HepG2 (cell line): ENCODE results near the gene RNF213. TPM values are rescaled to one million over a fixed set of nuclear protein-coding genes. Genes with fewer than 3 reads are reported as not detected.

Source experiments
- ATAC-seq: fragments of 200-7000 bp; cut with Tn5 transposase; 3 replicates; pipeline ENCODE4 v1.9.1; 2020; ENCODE audit warnings: mild to moderate bottlenecking, moderate library complexity
- Bru-seq: library from RNA; stranded (reverse); fragments of 400-500 nt; gene quantifications from one replicate; lab custom pipeline; 2021; lab: Mats Ljungman, UMichigan
- BruChase-seq, 2 experiments: library from RNA; stranded (reverse); fragments of 400-500 nt; gene quantifications; one replicate each; lab custom pipeline; 2021; lab: Mats Ljungman, UMichigan
- BruUV-seq: library from RNA; stranded (reverse); fragments of 400-500 nt; replicated peaks from 2 replicates; lab custom pipeline; 2021; lab: Mats Ljungman, UMichigan
- CTCF ChIA-PET: fragments of 300-600 bp; formaldehyde crosslinking; extraction: SDS; loops from one replicate; lab custom pipeline; 2021; ENCODE audit warnings: low total read pairs, inconsistent platforms, low intra/inter-chr PET ratio; lab: Yijun Ruan, JAX
- POLR2A ChIA-PET: fragments of 350-600 bp; sonication (Branson Sonifier 250); formaldehyde crosslinking; loops from one replicate; lab custom pipeline; 2020; ENCODE audit warnings: antibody characterized with exemption, inconsistent platforms; lab: Yijun Ruan, JAX
- DNase-seq: peaks from one replicate; pipeline ENCODE4 v3.0.0-alpha.2; 2015; ENCODE audit warnings: low spot score
- FAIRE-seq: peaks from 3 replicates; lab custom pipeline; 2011; peaks lifted over from hg19 to GRCh38; lab: Jason Lieb, UNC
- H2AFZ ChIP-seq: one replicate; pipeline ENCODE4 v1.6.1; 2011; ENCODE audit warnings: low read length, inconsistent platforms
- H3K27ac ChIP-seq: fragments of 300-600 bp; 3 replicates; pipeline ENCODE4 v1.8.0; 2011; ENCODE audit warnings: mixed run types, mild to moderate bottlenecking, mixed read lengths, low read length, inconsistent platforms; ENCODE audit not compliant: insufficient read depth; ENCODE audit errors: extremely low read length
- H3K27me3 ChIP-seq, 2 experiments: fragments of 200-600 bp in 1 of 2; 2 replicates in 1 of 2; 3 replicates in 1 of 2; pipeline versions ENCODE4 v1.6.0 to v1.8.0; 2011; ENCODE audit warnings: low read length in 2 of 2, mild to moderate bottlenecking in 2 of 2, moderate library complexity in 2 of 2, inconsistent platforms in 1 of 2; ENCODE audit not compliant: insufficient read depth in 2 of 2, control insufficient read depth in 1 of 2
- H3K36me3 ChIP-seq, 2 experiments: fragments of 200-600 bp in 1 of 2; replicated peaks in 1 of 2; 2 replicates in 1 of 2; 3 replicates in 1 of 2; pipeline versions ENCODE4 v1.5.1 to v1.8.0; 2011; ENCODE audit warnings: low read length in 2 of 2, inconsistent platforms in 1 of 2; ENCODE audit not compliant: insufficient read depth in 2 of 2, control insufficient read depth in 1 of 2
- H3K4me1 ChIP-seq: 2 replicates; pipeline ENCODE4 v1.5.1; 2012; ENCODE audit warnings: low read length, inconsistent platforms; ENCODE audit not compliant: insufficient read depth
- H3K4me2 ChIP-seq: 2 replicates; pipeline ENCODE4 v1.6.0; 2011; ENCODE audit warnings: low read depth, low read length, inconsistent platforms
- H3K4me3 ChIP-seq, 3 experiments: fragments of 200-600 bp in 1 of 3; sonication (generic), shearing (Covaris generic) in 1 of 3; replicated peaks in 1 of 3; 2 replicates each; pipeline ENCODE4 v1.5.1; 2011 to 2016; ENCODE audit warnings: low read length in 3 of 3, inconsistent platforms in 2 of 3, low read depth in 2 of 3, mild to moderate bottlenecking in 2 of 3, control low read depth in 1 of 3, mixed read lengths in 1 of 3; ENCODE audit not compliant: insufficient read depth in 1 of 3
- H3K79me2 ChIP-seq: one replicate; pipeline ENCODE4 v1.6.1; 2011; ENCODE audit warnings: low read length, inconsistent platforms; ENCODE audit not compliant: insufficient read depth
- H3K9ac ChIP-seq: 2 replicates; pipeline ENCODE4 v1.6.0; 2011; ENCODE audit warnings: mild to moderate bottlenecking, low read depth, low read length, inconsistent platforms; ENCODE audit not compliant: insufficient read depth
- H3K9me3 ChIP-seq: 2 replicates; pipeline ENCODE4 v1.5.1; 2012; ENCODE audit warnings: mild to moderate bottlenecking, low read length
- H4K20me1 ChIP-seq: 2 replicates; pipeline ENCODE4 v1.6.0; 2011; ENCODE audit warnings: inconsistent platforms, mild to moderate bottlenecking, low read length, moderate library complexity; ENCODE audit not compliant: insufficient read depth
- ELF3 ChIP-seq: IDR thresholded peaks from 2 replicates; pipeline ENCODE4 v1.6.1; 2016; ENCODE audit warnings: missing genetic modification reagents, missing compliant biosample characterization
- RNF2 ChIP-seq: fragments of 450-650 bp; conservative IDR thresholded peaks from 2 replicates; pipeline ENCODE4 v1.6.1; 2016; ENCODE audit warnings: low read depth
- TEAD2 ChIP-seq: sonication (generic); formaldehyde crosslinking; IDR thresholded peaks from 2 replicates; pipeline ENCODE4 v1.9.0; 2021; ENCODE audit warnings: missing genetic modification reagents
- YEATS4 ChIP-seq: sonication (generic); formaldehyde crosslinking; IDR thresholded peaks from 2 replicates; pipeline ENCODE4 v1.4.0; 2020; ENCODE audit warnings: missing genetic modification reagents, borderline replicate concordance
- ZFP36 ChIP-seq: fragments of 150-350 bp; IDR thresholded peaks from 2 replicates; pipeline ENCODE4 v1.6.1; 2018; ENCODE audit warnings: borderline replicate concordance, low read length, low read depth; ENCODE audit not compliant: partially characterized antibody
- ZFP41 ChIP-seq: sonication (generic); formaldehyde crosslinking; IDR thresholded peaks from 2 replicates; pipeline ENCODE4 v1.4.0; 2020; ENCODE audit warnings: mild to moderate bottlenecking, missing genetic modification reagents, borderline replicate concordance
- ZIK1 ChIP-seq: sonication (generic); formaldehyde crosslinking; IDR thresholded peaks from 2 replicates; pipeline ENCODE4 v1.5.0; 2020; ENCODE audit warnings: mild to moderate bottlenecking, low read depth, missing genetic modification reagents, borderline replicate concordance
- ZNF446 ChIP-seq: sonication (generic); formaldehyde crosslinking; IDR thresholded peaks from 2 replicates; pipeline ENCODE4 v1.5.0; 2020; ENCODE audit warnings: mild to moderate bottlenecking, missing genetic modification reagents
- WGBS: methylation state at CpG from one replicate; pipeline ENCODE4 v1.1.6; 2017; ENCODE audit warnings: low lambda C conversion rate; 5-methylcytosine and 5-hydroxymethylcytosine counted together
- in situ Hi-C: cut with HindIII; loops from 2 replicates; pipeline ENCODE4 v1.10.0; 2017; ENCODE audit warnings: low pct_unique_long_range_greater_than_20kb; ENCODE audit not compliant: extremely low pct_ligation_motif_present
- intact Hi-C: fragments of 100-400 bp; cut with micrococcal nuclease; formaldehyde crosslinking; loops from one replicate; pipeline ENCODE4 v1.10.0; 2022; ENCODE audit not compliant: unreplicated experiment
- long read RNA-seq, 2 experiments: library from RNA in 1 of 2; library from polyadenylated mRNA in 1 of 2; stranded (forward) in 1 of 2; unstranded in 1 of 2; transcript quantifications; one replicate each; pipeline ENCODE4 v2.0.0, GENCODE V29; 2019 to 2022
- polyA minus RNA-seq, 3 experiments: library from RNA; depleted of rRNA, polyadenylated mRNA; stranded (reverse); fragments of >200 nt; gene quantifications; 2 replicates each; pipeline ENCODE4 v1.2.3, GENCODE V29; 2011; ENCODE audit warnings: low replicate concordance in 1 of 3
- polyA plus RNA-seq, 8 experiments: library from polyadenylated mRNA; depleted of rRNA in 3 of 8; stranded (reverse) in 7 of 8; unstranded in 1 of 8; fragments of >200 nt; fragmentation: Illumina TruSeq in 4 of 8; extraction: Trizol in 4 of 8; gene quantifications; 2 replicates each; pipeline versions ENCODE4 v1.2.1 to v1.2.3, GENCODE V29; 2011 to 2016; ENCODE audit warnings: low read depth in 4 of 8, missing spikeins in 1 of 8, mixed read lengths in 1 of 8; ENCODE audit not compliant: insufficient read depth in 1 of 8
- total RNA-seq, 5 experiments: library from RNA; depleted of rRNA; stranded (reverse); fragments of >200 nt; fragmentation: Illumina TruSeq; extraction: Trizol; gene quantifications; 2 replicates each; pipeline ENCODE4 v1.2.3, GENCODE V29; 2016; ENCODE audit warnings: low read depth in 1 of 5
- TF ChIP-seq, protein P1 (sequence below): sonication (generic); formaldehyde crosslinking; IDR thresholded peaks from 2 replicates; pipeline ENCODE4 v1.4.0; 2020; ENCODE audit warnings: missing genetic modification reagents, mild to moderate bottlenecking, borderline replicate concordance
- TF ChIP-seq, protein P2 (sequence below): sonication (generic); formaldehyde crosslinking; IDR thresholded peaks from 2 replicates; pipeline ENCODE4 v1.4.0; 2020; ENCODE audit warnings: missing genetic modification reagents
- TF ChIP-seq, protein P3 (sequence below): sonication (generic); formaldehyde crosslinking; IDR thresholded peaks from 2 replicates; pipeline ENCODE4 v1.4.0; 2020; ENCODE audit warnings: mild to moderate bottlenecking, missing genetic modification reagents

RNF213 gene
- total RNA-seq (2016; rRNA removed; fragmentation: Illumina TruSeq; extraction: Trizol) (38.7 and 42.8 TPM in 2 replicates), polyA plus RNA-seq (2011; rRNA removed) (38.6 and 44.0 TPM in 2 replicates), polyA minus RNA-seq (2011; rRNA and poly(A)+ RNA removed; ENCODE audit: low replicate concordance) (133 and 148 TPM in 2 replicates), Bru-seq, nascent RNA (percentile 57 among the genes with signal in this experiment), BruChase-seq, experiment 1, labeled RNA remaining after a 6-hour chase (percentile 79 among the genes with signal in this experiment), BruChase-seq, experiment 2, labeled RNA remaining after a 2-hour chase (percentile 69 among the genes with signal in this experiment)
- 8.0 and 9.3 TPM in 2 replicates for total RNA-seq (2016; cell fraction: cytosol; rRNA removed; fragmentation: Illumina TruSeq; extraction: Trizol; ENCODE audit: low read depth)
- total RNA-seq (2016; cell fraction: insoluble cytoplasmic fraction; rRNA removed; fragmentation: Illumina TruSeq; extraction: Trizol): 36.5 and 38.8 TPM in 2 replicates
- 12.8 and 13.4 TPM in 2 replicates for total RNA-seq (2016; cell fraction: membrane; rRNA removed; fragmentation: Illumina TruSeq; extraction: Trizol)
- 57.4 and 57.5 TPM in 2 replicates for total RNA-seq (2016; cell fraction: nucleus; rRNA removed; fragmentation: Illumina TruSeq; extraction: Trizol)
- 16.4 and 18.9 TPM in 2 replicates for polyA plus RNA-seq (2011; cell fraction: cytosol; rRNA removed)
- 134 and 171 TPM in 2 replicates for polyA plus RNA-seq (2011; cell fraction: nucleus; rRNA removed)
- polyA plus RNA-seq (2012): 28.2 and 46.6 TPM in 2 replicates
- 1.4 and 2.0 TPM in 2 replicates for polyA plus RNA-seq (2016; cell fraction: cytosol; fragmentation: Illumina TruSeq; extraction: Trizol; ENCODE audit: low read depth)
- 23.5 and 27.4 TPM in 2 replicates for polyA plus RNA-seq (2016; cell fraction: insoluble cytoplasmic fraction; fragmentation: Illumina TruSeq; extraction: Trizol; ENCODE audit: low read depth)
- 3.4 and 3.7 TPM in 2 replicates for polyA plus RNA-seq (2016; cell fraction: membrane; fragmentation: Illumina TruSeq; extraction: Trizol; ENCODE audit: low read depth)
- 77.8 and 79.2 TPM in 2 replicates for polyA plus RNA-seq (2016; cell fraction: nucleus; fragmentation: Illumina TruSeq; extraction: Trizol; ENCODE audit: insufficient read depth, low read depth)
- polyA minus RNA-seq (2011; cell fraction: cytosol; rRNA and poly(A)+ RNA removed): 36.1 and 37.6 TPM in 2 replicates
- polyA minus RNA-seq (2011; cell fraction: nucleus; rRNA and poly(A)+ RNA removed): 108 and 132 TPM in 2 replicates
- long read RNA-seq, experiment 1, partial matches to known transcripts: 10 of 13 reads
- long read RNA-seq, experiment 1, other reads (novel, unspliced or antisense): 3 of 13 reads
- long read RNA-seq, experiment 2, partial matches to known transcripts: 24 of 37 reads
- long read RNA-seq, experiment 2, other reads (novel, unspliced or antisense): 12 of 37 reads

DNA sequence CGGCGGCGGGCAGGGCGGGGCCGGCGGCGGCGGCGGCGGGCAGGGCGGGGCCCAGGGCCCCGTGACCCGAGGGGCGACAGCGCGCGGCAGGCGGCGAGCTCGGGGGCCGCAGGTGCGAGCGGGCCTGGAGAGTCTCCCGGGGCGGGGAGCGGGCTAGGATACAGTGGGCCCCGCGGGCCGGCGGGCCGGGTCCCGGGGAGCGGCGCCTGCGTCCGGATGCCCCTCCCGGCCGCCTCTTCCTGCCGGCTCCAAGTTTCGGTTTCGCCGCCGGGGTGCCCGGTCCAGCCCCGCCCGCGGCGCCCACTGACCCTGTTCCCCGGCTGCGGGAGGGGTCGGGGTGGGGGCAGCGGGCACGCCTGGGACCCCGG is at the start of gene RNF213:
TSS of gene RNF213 (plus strand) at position 62 of the 368 bp plus-strand sequence. CDS start 2,830 bp downstream, outside the sequence.
- Histone ChIP-seq H3K9ac (peak within 1 kb of the TSS; percentile 92), H3K4me2 (peak within 1 kb of the TSS; percentile 99), H3K4me1 (peaks cover 50% of the 10 kb centered on the region), H2AFZ (no peak within 1 kb of the TSS), H3K36me3 (no peaks in the 10 kb centered on the region), H3K79me2 (peaks cover 6% of the 10 kb centered on the region), H3K4me3 (peak within 1 kb of the TSS; percentile 84 to 100 (median 89)), H3K27ac (peak within 1 kb of the TSS; percentile 94), H3K9me3 (no peaks in the 10 kb centered on the region), H4K20me1 (no peaks in the 10 kb centered on the region), H3K27me3 (no peaks in the 10 kb centered on the region; a peak in 1 of 5 replicates)
- POLR2A ChIA-PET: interaction anchor here (0.9 to 3.5 kb wide), 7 partner anchors 28 to 267 kb away, joined by 3 to 31 read pairs (median 6); partner anchors contain the start of genes EIF4A3, SGSH and SLC26A11
- DNase-seq (no peak), FAIRE-seq (no peak), ATAC-seq (peak; percentile 36)
- in situ Hi-C loops (no loop called here), intact Hi-C loops (no loop called here)
- CTCF ChIA-PET: no interaction called here
- no TSS peak for BruUV-seq
- 0% methylated on average over 5 of the region's 54 CpGs for WGBS
- TF ChIP-seq, protein P1, sequence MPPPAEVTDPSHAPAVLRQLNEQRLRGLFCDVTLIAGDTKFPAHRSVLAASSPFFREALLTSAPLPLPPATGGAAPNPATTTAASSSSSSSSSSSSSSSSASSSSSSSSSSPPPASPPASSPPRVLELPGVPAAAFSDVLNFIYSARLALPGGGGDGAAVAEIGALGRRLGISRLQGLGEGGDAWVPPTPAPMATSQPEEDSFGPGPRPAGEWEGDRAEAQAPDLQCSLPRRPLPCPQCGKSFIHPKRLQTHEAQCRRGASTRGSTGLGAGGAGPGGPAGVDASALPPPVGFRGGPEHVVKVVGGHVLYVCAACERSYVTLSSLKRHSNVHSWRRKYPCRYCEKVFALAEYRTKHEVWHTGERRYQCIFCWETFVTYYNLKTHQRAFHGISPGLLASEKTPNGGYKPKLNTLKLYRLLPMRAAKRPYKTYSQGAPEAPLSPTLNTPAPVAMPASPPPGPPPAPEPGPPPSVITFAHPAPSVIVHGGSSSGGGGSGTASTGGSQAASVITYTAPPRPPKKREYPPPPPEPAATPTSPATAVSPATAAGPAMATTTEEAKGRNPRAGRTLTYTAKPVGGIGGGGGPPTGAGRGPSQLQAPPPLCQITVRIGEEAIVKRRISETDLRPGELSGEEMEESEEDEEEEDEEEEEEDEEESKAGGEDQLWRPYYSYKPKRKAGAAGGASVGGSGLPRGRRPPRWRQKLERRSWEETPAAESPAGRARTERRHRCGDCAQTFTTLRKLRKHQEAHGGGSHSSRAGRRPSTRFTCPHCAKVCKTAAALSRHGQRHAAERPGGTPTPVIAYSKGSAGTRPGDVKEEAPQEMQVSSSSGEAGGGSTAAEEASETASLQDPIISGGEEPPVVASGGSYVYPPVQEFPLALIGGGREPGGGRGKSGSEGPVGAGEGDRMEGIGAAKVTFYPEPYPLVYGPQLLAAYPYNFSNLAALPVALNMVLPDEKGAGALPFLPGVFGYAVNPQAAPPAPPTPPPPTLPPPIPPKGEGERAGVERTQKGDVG (CRISPR knock-in tag): no peak
- no peak for TF ChIP-seq YEATS4 (CRISPR knock-in tag)
- TF ChIP-seq, protein P2, sequence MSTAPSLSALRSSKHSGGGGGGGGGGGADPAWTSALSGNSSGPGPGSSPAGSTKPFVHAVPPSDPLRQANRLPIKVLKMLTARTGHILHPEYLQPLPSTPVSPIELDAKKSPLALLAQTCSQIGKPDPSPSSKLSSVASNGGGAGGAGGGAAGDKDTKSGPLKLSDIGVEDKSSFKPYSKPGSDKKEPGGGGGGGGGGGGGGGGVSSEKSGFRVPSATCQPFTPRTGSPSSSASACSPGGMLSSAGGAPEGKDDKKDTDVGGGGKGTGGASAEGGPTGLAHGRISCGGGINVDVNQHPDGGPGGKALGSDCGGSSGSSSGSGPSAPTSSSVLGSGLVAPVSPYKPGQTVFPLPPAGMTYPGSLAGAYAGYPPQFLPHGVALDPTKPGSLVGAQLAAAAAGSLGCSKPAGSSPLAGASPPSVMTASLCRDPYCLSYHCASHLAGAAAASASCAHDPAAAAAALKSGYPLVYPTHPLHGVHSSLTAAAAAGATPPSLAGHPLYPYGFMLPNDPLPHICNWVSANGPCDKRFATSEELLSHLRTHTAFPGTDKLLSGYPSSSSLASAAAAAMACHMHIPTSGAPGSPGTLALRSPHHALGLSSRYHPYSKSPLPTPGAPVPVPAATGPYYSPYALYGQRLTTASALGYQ (CRISPR knock-in tag): no peak
- TF ChIP-seq ELF3 (CRISPR knock-in tag): no peak
- 0 out of 2 replicates have a peak, but pooled peaks have one; percentile 55 for TF ChIP-seq ZNF446 (CRISPR knock-in tag)
- no peak for TF ChIP-seq RNF2
- TF ChIP-seq ZFP36: no peak
- TF ChIP-seq ZFP41 (CRISPR knock-in tag): no peak
- TF ChIP-seq ZIK1 (CRISPR knock-in tag): no peak
- TF ChIP-seq, protein P3, sequence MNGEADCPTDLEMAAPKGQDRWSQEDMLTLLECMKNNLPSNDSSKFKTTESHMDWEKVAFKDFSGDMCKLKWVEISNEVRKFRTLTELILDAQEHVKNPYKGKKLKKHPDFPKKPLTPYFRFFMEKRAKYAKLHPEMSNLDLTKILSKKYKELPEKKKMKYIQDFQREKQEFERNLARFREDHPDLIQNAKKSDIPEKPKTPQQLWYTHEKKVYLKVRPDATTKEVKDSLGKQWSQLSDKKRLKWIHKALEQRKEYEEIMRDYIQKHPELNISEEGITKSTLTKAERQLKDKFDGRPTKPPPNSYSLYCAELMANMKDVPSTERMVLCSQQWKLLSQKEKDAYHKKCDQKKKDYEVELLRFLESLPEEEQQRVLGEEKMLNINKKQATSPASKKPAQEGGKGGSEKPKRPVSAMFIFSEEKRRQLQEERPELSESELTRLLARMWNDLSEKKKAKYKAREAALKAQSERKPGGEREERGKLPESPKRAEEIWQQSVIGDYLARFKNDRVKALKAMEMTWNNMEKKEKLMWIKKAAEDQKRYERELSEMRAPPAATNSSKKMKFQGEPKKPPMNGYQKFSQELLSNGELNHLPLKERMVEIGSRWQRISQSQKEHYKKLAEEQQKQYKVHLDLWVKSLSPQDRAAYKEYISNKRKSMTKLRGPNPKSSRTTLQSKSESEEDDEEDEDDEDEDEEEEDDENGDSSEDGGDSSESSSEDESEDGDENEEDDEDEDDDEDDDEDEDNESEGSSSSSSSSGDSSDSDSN (CRISPR knock-in tag): no peak
- TF ChIP-seq TEAD2 (CRISPR knock-in tag): no peak
